Uterus (tissue), 4 donors: ENCODE results near the gene CTTNBP2NL. TPM values are rescaled to one million over a fixed set of nuclear protein-coding genes. Genes with fewer than 3 reads are reported as not detected.
"Not testable (repeated sequence)": the region's sequence is repeated elsewhere in the genome, so short reads cannot be mapped to it uniquely, and the experiment has no call there.

Source experiments
- DNase-seq, 2 donors: peaks; one replicate each; pipeline ENCODE4 v3.0.0-alpha.2; 2019 to 2020
- H3K27ac ChIP-seq, 2 donors: fragments of 200-600 bp; sonication (generic); 1 replicate in 1 of 2; 2 replicates in 1 of 2; pipeline ENCODE4 v1.5.1; 2016 to 2018
- H3K27me3 ChIP-seq, 2 donors: fragments of 200-600 bp; sonication (generic); one replicate each; pipeline ENCODE4 v1.5.1; 2018 to 2019; ENCODE audit warnings: control low read depth in 1 of 2
- H3K36me3 ChIP-seq, 2 donors: fragments of 200-600 bp; sonication (generic); one replicate each; pipeline ENCODE4 v1.5.1; 2019; ENCODE audit warnings: control low read depth in 1 of 2
- H3K4me1 ChIP-seq, 2 donors: fragments of 200-600 bp; sonication (generic); one replicate each; pipeline ENCODE4 v1.5.1; 2018 to 2019; ENCODE audit warnings: control low read depth in 1 of 2
- H3K4me3 ChIP-seq, 2 donors: fragments of 200-600 bp; sonication (generic); 1 replicate in 1 of 2; 2 replicates in 1 of 2; pipeline ENCODE4 v1.5.1; 2018 to 2019; ENCODE audit warnings: mild to moderate bottlenecking in 1 of 2
- H3K9me3 ChIP-seq, 2 donors: fragments of 200-600 bp; sonication (generic); one replicate each; pipeline ENCODE4 v1.5.1; 2019; ENCODE audit warnings: control low read depth in 1 of 2
- CTCF ChIP-seq, 4 experiments: fragments of 200-600 bp in 2 of 4; fragments of 450-650 bp in 2 of 4; sonication (generic) in 2 of 4; IDR thresholded peaks; one replicate each; pipeline ENCODE4 v1.5.1; 2016 to 2019; ENCODE audit warnings: antibody characterized with exemption in 4 of 4, mild to moderate bottlenecking in 2 of 4, moderate library complexity in 1 of 4
- POLR2A ChIP-seq, 2 donors: fragments of 450-650 bp; IDR thresholded peaks; one replicate each; pipeline ENCODE4 v1.6.1; 2016; ENCODE audit warnings: antibody characterized with exemption in 2 of 2, mild to moderate bottlenecking in 1 of 2, moderate library complexity in 1 of 2
- intact Hi-C: fragments of 100-400 bp; cut with DNase I; formaldehyde crosslinking; loops from one replicate; pipeline ENCODE4 v1.15.1; 2023; ENCODE audit warnings: low total_unique reads
- total RNA-seq, 4 donors: library from RNA; depleted of rRNA in 3 of 4; stranded (reverse); fragments of >200 nt in 3 of 4; gene quantifications; one replicate each; pipeline versions ENCODE4 v1.1.0 to v1.2.4, GENCODE V29; 2014 to 2023
- donor health status: DM: yes; HTN: yes; CAD: no.

The CTTNBP2NL gene
- total RNA-seq, 4 donors from 2014 or later: 9.4 to 60.5 (median 15.6) TPM

GRCh38 chr1:112423207-112423606, 27.2 kb downstream of the CTTNBP2NL start:
- no peak for TF ChIP-seq POLR2A (IDR thresholded peaks at IDR 0.05)
- no peak for TF ChIP-seq CTCF (IDR thresholded peaks at IDR 0.05)
- intact Hi-C loops: no loop called here
- DNase-seq: no peak

DNA sequence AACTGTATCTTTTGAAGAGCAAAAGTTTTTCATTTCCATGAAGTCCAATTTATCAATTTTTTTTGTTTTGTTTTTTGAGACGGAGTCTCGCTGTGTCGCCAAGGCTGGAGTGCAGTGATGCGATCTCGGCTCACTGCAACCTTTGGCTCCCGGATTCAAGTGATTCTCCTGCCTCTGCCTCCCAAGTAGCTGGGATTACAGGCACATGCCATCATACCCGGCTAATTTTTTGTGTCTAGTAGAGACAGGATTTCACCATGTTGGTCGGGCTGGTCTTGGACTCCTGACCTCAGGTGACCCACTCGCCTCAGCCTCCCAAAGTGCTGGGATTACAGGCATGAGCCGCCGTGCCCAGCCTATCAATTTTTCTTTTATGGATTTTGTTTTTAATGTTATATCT, 27.7 kb downstream of the CTTNBP2NL start:
- H3K9me3 ChIP-seq, intact Hi-C loops, H3K36me3 ChIP-seq, DNase-seq, H3K4me3 ChIP-seq, H3K27ac ChIP-seq, H3K27me3 ChIP-seq, H3K4me1 ChIP-seq: not testable (repeated sequence)

More at GRCh38 chr1:112423207-112423606, 27.2 kb downstream of the CTTNBP2NL start:
- H3K36me3 ChIP-seq: no peaks in the 10 kb centered on the region
- no peak overlapping the region for H3K27ac ChIP-seq
- H3K27me3 ChIP-seq: no peaks in the 10 kb centered on the region
- H3K4me1 ChIP-seq: no peaks in the 10 kb centered on the region
- no peaks in the 10 kb centered on the region for H3K9me3 ChIP-seq
- H3K4me3 ChIP-seq: no peak overlapping the region

- no peaks in the 10 kb centered on the region for H3K36me3 ChIP-seq
- no peak overlapping the region for H3K4me3 ChIP-seq
- peak overlapping the region in 1 of 2 donors; percentile 53 for H3K27ac ChIP-seq
- intact Hi-C loops: no loop called here
- TF ChIP-seq POLR2A (IDR thresholded peaks at IDR 0.05) (no peak), CTCF (IDR thresholded peaks at IDR 0.05) (no peak)
- no peaks in the 10 kb centered on the region for H3K4me1 ChIP-seq
- no peaks in the 10 kb centered on the region for H3K27me3 ChIP-seq
- DNase-seq: no peak
- no peaks in the 10 kb centered on the region for H3K9me3 ChIP-seq
Observed at GRCh38 chr1:112429749-112430148, 33.7 kb downstream of the CTTNBP2NL start.

DNA sequence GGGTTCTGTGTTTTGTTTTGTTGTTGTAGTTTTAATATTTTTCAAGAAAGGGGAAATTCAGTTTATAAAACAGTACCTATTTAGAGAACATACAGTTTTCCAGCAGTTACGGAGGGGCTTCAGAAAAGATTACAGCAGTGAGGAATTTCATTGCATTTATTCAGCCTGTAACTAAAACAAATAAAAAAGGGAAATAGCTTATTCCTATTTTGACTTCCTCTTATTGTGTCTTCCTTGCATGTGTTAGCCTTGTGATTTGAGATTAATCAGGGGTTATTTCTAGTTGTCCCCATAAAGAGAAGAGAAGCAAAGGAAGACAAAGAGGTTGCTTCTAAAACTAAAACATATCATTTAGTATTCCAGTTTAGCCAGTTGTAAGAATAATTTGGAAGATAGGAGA, 35.0 kb downstream of the CTTNBP2NL start:
- peak overlapping the region; percentile 27 to 53 for H3K27ac ChIP-seq
- H3K4me3 ChIP-seq: no peak overlapping the region
- no peak for TF ChIP-seq POLR2A (IDR thresholded peaks at IDR 0.05)
- no peak for TF ChIP-seq CTCF (IDR thresholded peaks at IDR 0.05)
- H3K36me3 ChIP-seq: no peaks in the 10 kb centered on the region
- no peaks in the 10 kb centered on the region for H3K27me3 ChIP-seq
- H3K4me1 ChIP-seq: no peaks in the 10 kb centered on the region
- intact Hi-C loops: no loop called here
- H3K9me3 ChIP-seq: no peaks in the 10 kb centered on the region
- no peak for DNase-seq

DNA sequence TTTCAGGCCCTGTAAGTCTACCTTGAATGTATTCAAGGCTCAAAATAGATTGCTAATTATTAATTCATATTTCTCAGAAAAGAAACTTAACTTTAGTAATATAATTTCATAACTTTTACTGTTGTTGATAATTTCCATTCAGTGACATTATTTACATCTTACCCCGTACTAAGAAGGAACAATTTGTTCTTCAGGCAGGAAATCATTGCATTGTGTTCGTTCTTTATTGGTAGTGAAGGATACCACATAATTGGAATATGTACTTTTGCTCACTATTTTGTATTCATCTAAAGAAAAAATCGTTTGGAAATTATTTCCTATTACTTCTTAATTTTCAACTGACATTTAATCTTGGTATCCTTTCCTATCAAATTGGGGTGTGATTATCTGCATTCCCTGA, 39.4 kb downstream of the CTTNBP2NL start:
- peak overlapping the region; percentile 24 to 40 for H3K27ac ChIP-seq
- no peak overlapping the region for H3K4me3 ChIP-seq
- no peaks in the 10 kb centered on the region for H3K27me3 ChIP-seq
- TF ChIP-seq POLR2A (IDR thresholded peaks at IDR 0.05) (no peak), CTCF (IDR thresholded peaks at IDR 0.05) (no peak)
- no peak for DNase-seq
- no peaks in the 10 kb centered on the region for H3K9me3 ChIP-seq
- H3K36me3 ChIP-seq: no peaks in the 10 kb centered on the region
- intact Hi-C loops: no loop called here
- H3K4me1 ChIP-seq: no peaks in the 10 kb centered on the region
